Testis (tissue), 2 donors: ENCODE measurements around the gene DGCR8.

ENCODE experiments used
- CTCF ChIP-seq, 3 experiments: fragments of 450-650 bp in 2 of 3; fragments of 200-600 bp in 1 of 3; sonication (generic) in 1 of 3; IDR thresholded peaks; one replicate each; pipeline ENCODE4 v1.5.1; 2016 to 2019; ENCODE audit warnings: antibody characterized with exemption in 3 of 3, mild to moderate bottlenecking in 2 of 3, moderate library complexity in 1 of 3
- POLR2A ChIP-seq: fragments of 450-650 bp; IDR thresholded peaks from one replicate; pipeline ENCODE4 v1.6.1; 2017; ENCODE audit warnings: antibody characterized with exemption, mild to moderate bottlenecking, moderate library complexity

DNA sequence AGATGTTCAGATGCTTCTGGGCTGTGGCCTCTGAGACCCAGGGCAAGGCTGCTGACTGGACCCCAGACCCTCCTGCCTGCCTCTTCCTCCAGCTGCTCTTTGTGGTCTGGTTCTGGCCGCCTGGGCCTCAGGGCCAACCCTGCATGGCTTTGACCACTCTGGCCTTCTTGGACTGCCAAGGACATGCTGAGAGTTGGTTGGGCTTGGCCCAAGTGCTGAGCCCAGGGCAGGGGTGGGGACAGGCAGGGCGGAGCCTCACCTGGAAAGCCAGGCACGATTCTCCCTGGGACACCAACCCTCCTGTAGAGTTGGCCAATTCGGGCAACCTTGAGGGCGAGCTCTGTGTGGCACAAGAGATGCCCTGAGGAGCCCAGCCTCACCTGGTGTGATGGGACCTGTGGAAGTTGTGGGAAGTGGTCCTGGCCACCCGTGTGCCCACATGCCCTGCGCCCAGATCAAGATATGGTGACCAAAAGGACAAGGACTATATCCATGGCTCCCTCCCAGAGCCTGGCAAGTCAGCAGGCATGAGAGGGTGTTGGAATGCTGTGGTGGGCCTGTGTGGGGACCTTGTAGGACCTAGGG, 47.5 kb upstream of the DGCR8 start:
- TF ChIP-seq CTCF (IDR thresholded peaks at IDR 0.05) (no peak), POLR2A (no peak)
